Ecto neural progenitor cell (in vitro differentiated cells): ENCODE results near the gene KRTAP10-3.

ENCODE experiments used
- DNase-seq: peaks from one replicate; pipeline ENCODE4 v3.0.0-alpha.2; 2018; ENCODE audit warnings: low spot score

The KRTAP10-3 gene

DNA sequence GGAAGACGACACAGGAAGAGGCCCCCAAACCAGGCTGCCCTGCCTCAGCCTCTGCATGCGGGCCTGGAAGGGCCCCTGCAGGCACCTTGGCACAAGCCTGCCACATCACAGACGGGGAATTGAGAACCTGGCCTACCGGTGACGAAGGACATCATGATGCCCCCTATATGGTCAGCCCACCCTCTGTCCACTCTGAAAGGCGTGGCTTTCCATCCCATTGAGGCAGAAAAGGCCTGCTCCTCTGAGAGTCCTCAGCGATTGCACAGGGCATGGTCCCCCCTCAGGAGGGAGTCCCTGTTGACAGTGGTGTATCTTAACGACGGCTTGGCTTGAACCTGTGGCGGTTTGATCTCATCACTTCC lies 30.0 kb downstream of the KRTAP10-3 start:
- no peak for DNase-seq

DNA sequence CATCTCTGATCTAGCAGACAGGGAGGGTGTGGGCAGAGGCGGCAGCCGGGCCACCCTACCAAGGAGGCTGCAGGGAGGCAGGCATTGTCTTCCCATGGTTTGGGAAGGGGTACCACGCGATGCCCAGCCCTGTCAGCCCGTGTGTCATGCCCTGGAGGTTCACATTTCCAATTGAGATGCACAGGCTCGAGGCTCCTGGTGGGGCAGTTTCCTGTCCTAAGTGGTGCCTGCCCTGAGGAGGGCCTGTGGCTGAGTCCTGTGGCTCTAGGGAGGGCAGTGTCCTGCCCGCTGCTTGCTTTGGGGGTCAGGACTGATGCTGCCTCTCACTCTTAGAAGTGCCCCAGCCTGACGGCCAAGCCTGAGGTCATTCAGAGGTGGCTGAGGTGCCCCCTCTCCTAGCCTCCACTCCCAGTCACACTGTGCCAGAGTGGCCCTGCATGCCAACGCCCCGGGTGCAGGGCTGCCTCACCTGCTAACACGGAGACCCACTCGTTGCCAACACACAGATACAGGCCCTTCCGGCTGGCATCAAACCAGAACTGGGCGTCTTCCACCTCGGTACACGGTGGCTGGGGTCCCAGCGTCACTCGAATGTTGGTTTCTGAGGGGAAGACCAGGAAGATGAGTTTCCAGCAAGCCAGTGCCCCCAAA lies 30.5 kb downstream of the KRTAP10-3 start:
- DNase-seq: no peak

GRCh38 chr21:44527156-44527982 lies 31.2 kb downstream of the KRTAP10-3 start:
- no peak for DNase-seq

DNA sequence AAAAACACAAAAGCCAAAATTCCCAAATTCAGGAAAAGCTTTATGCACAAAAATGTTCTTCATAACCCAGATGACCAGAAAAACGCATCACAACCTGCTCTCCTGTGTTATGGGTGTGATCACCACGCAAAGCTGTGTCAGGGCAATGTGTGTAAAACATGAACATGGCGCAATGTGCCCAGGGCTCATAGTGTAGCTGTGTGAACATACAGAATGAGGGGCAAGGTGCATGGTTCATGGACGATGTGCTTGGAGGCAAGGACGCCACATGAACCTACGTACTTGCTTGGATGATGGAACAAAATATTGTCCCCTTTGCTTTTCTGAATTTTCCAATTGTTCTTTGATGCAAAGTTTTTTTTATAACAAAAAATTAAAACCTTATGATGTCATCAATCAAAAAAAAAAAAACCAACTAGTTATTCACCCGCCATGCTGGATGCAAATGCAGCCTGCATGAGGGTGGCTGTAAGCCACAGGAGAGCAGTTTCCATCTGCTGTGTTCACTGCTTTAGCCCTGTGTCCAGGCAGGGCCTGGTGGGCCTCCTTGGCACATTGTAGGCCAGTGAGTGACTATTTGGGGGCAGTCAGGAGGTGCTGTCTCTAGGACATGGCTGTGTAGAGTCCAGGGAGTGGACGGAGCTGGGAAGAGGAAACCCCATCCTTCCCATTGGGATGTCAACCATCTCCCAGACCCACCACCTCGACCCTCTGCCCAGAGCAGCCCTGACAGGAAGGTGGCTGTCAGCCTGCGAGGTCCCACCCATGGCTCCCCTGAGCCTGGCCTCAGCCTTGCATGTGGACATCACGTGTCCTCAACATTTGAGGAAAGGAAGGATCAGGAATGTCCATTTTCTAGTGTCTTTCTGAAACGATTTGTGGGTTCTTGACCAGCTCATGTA lies 32.2 kb downstream of the KRTAP10-3 start:
- no peak for DNase-seq

GRCh38 chr21:44525391-44526095 lies 33.1 kb downstream of the KRTAP10-3 start:
- DNase-seq: no peak

DNA sequence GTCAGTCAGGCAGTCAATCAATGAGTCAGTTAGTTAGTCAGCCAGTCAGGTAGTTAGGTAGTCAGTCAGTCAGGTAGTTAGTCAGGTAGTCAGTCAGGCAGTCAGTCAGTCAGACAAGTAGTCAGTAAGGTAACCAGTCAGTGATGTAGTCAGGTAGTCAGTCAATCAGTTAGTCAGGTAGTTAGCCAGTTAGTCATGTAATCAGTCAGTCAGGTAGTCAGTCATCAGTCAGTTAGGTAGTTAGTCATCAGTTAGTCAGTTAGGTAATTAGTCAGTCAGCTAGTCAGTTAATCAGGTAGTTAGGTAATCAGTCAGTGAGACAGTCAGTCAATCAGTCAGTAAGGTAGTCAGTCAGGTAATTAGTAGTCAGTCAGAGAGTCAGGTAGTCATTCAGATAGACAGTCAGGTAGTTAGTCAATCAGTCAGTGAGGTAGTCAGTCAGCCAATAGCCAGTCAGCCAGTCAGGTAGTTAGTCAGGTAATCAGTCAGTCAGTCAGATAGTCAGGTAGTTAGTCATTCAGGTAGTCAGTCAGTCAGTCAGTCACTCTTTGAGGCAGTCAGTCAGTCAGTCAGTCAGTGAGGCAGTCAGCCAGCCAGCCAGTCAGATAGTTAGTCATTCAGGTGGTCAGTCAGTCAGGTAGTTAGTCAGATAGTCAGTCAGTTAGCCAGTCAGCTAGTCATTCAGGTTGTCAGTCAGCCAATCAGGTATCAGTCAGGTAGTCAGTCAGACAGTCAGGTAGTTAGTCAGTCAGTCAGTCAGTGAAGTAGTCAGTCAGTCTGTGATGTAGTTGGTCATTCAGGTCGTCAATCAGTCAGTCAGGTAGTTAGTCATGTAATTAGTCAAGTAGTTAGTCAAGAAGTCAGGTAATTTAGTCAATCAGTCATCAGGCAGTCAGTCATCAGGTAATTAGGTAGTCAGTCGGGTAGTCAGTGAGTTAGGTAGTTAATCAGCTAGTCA lies 33.9 kb downstream of the KRTAP10-3 start:
- DNase-seq: no peak

- DNase-seq: no peak
Observed at GRCh38 chr21:44523567-44524413, 34.8 kb downstream of the KRTAP10-3 start.

DNA sequence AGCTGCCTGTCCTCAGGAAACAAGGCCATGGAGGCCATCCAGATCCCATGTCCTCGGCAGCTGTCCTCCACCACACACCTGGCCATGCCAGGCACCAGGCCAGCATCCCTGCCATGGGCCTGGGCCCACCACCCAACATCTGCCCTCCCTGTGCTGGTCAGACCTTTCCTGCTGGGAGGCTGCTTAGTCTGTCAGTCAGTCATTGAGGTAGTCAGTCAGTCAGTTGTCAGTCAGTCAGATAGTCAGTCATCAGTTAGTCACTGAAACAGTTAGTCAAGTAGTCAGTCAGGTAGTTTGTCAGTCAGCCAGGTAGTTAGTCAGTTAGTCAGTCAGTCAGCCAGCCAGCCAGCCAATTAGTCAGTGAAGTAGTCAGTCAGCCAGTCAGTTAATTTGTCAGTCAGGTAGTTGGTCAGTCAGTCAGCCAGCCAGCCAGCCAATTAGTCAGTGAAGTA lies 35.8 kb downstream of the KRTAP10-3 start:
- DNase-seq: no peak

DNA sequence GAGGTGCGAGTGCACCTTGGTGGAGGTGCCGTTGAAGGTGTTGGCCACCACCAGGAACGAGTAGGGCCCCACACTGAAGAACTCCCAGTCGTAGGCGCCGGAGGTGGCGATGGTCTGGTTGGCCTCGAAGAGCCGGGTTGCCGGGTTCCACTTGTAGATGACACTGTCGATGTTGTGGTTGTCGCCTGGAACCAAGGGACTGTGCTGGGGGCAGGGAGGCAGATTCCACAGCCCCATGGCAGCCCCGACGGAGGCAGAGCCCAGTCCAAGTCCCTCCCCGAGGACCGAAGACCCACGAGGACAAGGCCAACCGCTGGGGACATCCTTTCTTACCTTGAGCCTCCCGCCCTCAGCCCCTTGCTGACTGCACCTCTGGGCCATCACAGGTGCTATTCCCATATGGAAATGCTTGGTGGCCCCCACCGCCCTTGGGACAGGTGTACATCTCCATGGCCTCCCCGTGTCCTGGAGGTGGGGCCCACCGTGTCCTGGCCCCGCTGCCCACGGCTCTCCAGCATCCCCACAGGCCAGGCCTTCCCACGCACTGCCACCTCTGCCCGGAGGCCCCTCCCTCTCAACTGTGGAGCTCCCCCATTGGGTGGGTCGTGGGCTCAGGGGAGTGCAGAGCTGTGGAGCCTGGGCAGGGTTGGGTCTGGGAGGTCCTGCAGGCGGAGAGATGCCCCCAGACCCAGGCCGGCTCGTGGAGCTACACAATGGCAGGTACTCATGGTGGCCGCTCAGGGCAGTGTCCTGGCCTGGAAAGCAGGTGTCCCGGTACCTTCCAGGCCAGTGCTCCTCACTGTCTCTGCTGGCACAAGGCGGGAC lies 36.5 kb downstream of the KRTAP10-3 start:
- no peak for DNase-seq

- DNase-seq: no peak
Observed at GRCh38 chr21:44521301-44521927, 37.2 kb downstream of the KRTAP10-3 start.

DNA sequence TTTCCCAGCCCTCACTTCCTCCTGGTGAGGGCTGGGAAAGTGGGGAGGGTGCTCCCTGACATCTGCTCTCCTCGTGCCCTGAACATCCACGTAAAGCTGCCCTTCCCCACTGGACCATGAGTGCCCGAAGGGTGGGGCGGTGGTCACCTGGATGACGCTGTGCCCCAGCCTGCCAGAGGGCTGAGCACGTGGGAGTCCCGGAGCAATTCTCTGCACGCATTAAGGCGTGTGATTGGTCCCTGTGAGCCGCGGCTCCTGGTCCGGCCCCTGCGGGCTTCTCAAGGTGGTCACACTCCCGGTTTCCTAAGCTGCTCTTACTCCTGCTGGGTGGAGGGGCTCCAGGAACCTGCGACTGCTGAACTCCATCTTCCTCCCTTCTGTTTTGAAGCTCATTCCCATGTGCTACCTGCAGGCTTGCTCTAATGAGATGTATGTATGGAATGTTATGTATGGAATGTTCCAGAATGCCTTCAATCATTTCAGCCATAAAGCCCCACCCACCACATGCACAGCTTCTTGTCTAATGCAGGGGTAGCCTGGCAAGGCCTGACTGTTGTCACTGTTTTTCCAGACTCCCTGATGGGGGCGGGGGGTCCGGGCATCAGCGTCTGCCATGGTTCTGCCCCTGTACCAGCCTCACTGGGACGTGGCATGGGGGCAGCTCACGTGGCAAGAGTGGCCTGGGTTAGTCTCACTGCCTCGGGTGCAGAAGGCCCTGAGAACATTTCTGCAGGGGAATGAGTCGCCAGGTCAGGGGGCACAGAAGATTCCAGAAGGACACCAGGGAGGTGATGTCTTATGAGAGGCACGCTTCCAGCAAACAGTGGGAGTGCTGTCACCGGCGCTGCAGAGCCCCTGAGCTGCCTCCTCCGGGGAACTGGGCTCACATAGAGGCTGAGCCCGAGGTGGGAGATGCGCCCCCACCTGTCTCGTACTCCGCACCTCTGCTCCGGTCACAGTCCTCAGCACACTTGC lies 38.0 kb downstream of the KRTAP10-3 start:
- DNase-seq: no peak

DNA sequence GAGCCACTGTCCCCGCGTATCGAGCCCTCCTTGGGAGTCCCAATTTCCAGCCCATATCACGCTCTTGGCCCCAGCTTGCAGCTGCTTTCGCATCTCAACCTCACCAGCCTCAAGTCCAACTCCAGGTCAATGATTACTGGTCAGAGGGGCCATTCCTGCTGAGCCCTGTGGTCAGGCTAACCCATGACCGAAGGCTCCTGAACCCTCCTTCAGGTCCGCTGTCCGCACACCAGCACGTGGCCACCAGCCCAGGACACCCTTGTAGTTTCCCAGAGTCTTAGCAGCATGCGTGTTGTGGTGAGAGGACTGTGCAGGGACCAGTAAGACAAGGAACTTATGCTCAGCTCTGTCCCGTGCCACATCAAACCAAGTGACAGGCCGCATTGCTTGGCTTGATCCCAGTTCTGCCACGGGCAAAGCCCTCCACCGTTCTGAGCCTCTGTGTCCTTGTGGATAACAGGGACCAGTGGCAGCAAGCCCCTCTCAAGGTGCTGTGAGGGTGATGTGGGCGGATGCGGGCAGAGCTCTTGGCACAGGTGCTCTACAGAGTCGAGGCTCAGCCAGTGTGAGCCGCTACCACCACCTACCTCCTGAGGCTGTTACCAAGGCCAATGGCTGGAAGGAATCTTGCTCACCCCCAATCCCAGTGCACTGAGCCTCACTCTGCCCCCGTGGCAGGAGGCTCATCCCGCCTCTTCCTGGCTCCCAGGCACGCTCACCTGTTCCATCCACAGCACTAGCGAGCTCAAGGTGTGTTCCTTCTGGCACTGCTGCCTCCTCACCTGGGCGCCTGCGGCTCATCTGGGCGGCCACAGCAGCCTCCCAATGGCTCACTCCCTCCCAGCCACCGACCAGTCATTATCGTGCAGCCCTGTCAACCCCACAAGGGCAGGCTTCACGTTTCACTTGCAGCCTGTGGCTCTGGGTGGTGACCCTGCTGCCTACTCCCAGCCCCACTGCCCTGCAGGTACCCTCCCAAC lies 39.0 kb downstream of the KRTAP10-3 start:
- DNase-seq: no peak

GRCh38 chr21:44518686-44519085 lies 39.9 kb downstream of the KRTAP10-3 start:
- no peak for DNase-seq

GRCh38 chr21:44517175-44517899 lies 41.3 kb downstream of the KRTAP10-3 start:
- no peak for DNase-seq

GRCh38 chr21:44516828-44517174 lies 41.8 kb downstream of the KRTAP10-3 start:
- DNase-seq: no peak
